Ovary (tissue), 9 donors: Measurements from ENCODE around the gene MAPKAPK2. TPM values are rescaled to one million over a fixed set of nuclear protein-coding genes. Genes with fewer than 3 reads are reported as not detected.
"Not testable (repeated sequence)": the region's sequence is repeated elsewhere in the genome, so short reads cannot be mapped to it uniquely, and the experiment has no call there.

Experiments
- DNase-seq, 5 donors: peaks; one replicate each; pipeline ENCODE4 v3.0.0-alpha.2; 2019 to 2020
- H3K27ac ChIP-seq, 2 donors: fragments of 200-600 bp; one replicate each; pipeline versions ENCODE4 v1.5.1 to v1.8.0; 2019 to 2022
- H3K27me3 ChIP-seq: fragments of 200-600 bp; one replicate; pipeline ENCODE4 v1.8.0; 2022
- H3K36me3 ChIP-seq: fragments of 200-600 bp; sonication (generic); one replicate; pipeline ENCODE4 v1.5.1; 2019
- H3K4me1 ChIP-seq: one replicate; pipeline ENCODE4 v1.8.1; 2013; ENCODE audit warnings: mild to moderate bottlenecking, moderate library complexity; ENCODE audit not compliant: insufficient read depth
- H3K4me3 ChIP-seq: fragments of 200-600 bp; sonication (generic); one replicate; pipeline ENCODE4 v1.5.1; 2017
- H3K9me3 ChIP-seq, 2 donors: fragments of 200-600 bp in 1 of 2; sonication (generic) in 1 of 2; one replicate each; pipeline versions ENCODE4 v1.5.1 to v1.8.1; 2013 to 2019; ENCODE audit warnings: mild to moderate bottlenecking in 1 of 2, moderate library complexity in 1 of 2
- CTCF ChIP-seq, 3 donors: fragments of 450-650 bp in 2 of 3; fragments of 200-600 bp in 1 of 3; IDR thresholded peaks; one replicate each; pipeline versions ENCODE4 v1.5.1 to v1.8.0; 2016 to 2022; ENCODE audit warnings: antibody characterized with exemption in 3 of 3, mild to moderate bottlenecking in 1 of 3
- EP300 ChIP-seq: sonication (generic); formaldehyde crosslinking; IDR thresholded peaks from one replicate; pipeline ENCODE4 v1.6.1; 2017; ENCODE audit warnings: antibody characterized with exemption
- POLR2A ChIP-seq: fragments of 450-650 bp; IDR thresholded peaks from one replicate; pipeline ENCODE4 v1.6.1; 2017; ENCODE audit warnings: antibody characterized with exemption, mild to moderate bottlenecking, moderate library complexity
- WGBS, 3 donors: extraction: QIAGEN DNeasy Blood & Tissue Kit in 1 of 3; methylation state at CpG; one replicate each; pipeline versions ENCODE4 v1.1.5 to v1.1.7; 2013 to 2017; 5-methylcytosine and 5-hydroxymethylcytosine counted together
- intact Hi-C, 4 donors: fragments of 100-400 bp; cut with DNase I; formaldehyde crosslinking; loops; one replicate each; pipeline versions ENCODE4 v1.11.0 to v1.15.1; 2022 to 2023
- polyA plus RNA-seq, 2 donors: library from polyadenylated mRNA; stranded (reverse); fragments of 200-250 nt in 1 of 2; fragments of 350-450 nt in 1 of 2; fragmentation: Illumina TruSeq in 1 of 2; extraction: RNeasy Lipid Tissue Mini Kit (QIAGEN cat#74804) in 1 of 2; gene quantifications; one replicate each; pipeline ENCODE4 v1.2.3, GENCODE V29; 2013 to 2014
- total RNA-seq, 7 donors: library from RNA; depleted of rRNA in 2 of 7; stranded (reverse); fragments of >200 nt in 2 of 7; fragmentation: NEBNext Ultra II Directional in 3 of 7; extraction: Animal tissue kit (Norgen Biotek cat#: 25700) in 3 of 7; gene quantifications; one replicate each; pipeline versions ENCODE4 v1.1.0 to v1.2.4, GENCODE V29; 2016 to 2023
- donor health status: DM: no; HTN: no; CAD: no; lungs with moderate emphysema.
- donor health status: DM: no; HTN: no; CAD: no.
- donor health status: Bipolar disorder and iron deficiency.
- donor health status: DM: yes; HTN: yes; CAD: no.
- donor health status: DM: no; HTN: no; CAD: no.
- donor health status: DM: yes; HTN: yes; CAD: no.

MAPKAPK2 gene
- total and polyA plus RNA-seq, 9 donors = 28.4 to 71.2 (median 64.7) TPM

- 7 to 17% (median 9%) methylated on average over 4 of the region's 4 CpGs for WGBS, 3 donors
- H3K27me3 ChIP-seq = no peaks in the 10 kb centered on the region
- no peak for DNase-seq
- H3K9me3 ChIP-seq = no peaks in the 10 kb centered on the region
- no peak for TF ChIP-seq EP300
- TF ChIP-seq CTCF (IDR thresholded peaks at IDR 0.05) = no peak
- no peak for TF ChIP-seq POLR2A
- peak overlapping the region in 1 of 2 donors; percentile 24 for H3K27ac ChIP-seq
- H3K4me3 ChIP-seq = peak overlapping the region; percentile 95
- peaks cover 1% of the 10 kb centered on the region for H3K4me1 ChIP-seq
- H3K36me3 ChIP-seq = no peaks in the 10 kb centered on the region
- intact Hi-C loops = loop anchor here in 1 of 4 donors (10.0 kb wide), 1 partner anchor 88 kb away; no protein-coding TSS in a partner anchor
These were observed 48.0 kb upstream of the MAPKAPK2 start for GRCh38 chr1:206636671-206637070.

DNA sequence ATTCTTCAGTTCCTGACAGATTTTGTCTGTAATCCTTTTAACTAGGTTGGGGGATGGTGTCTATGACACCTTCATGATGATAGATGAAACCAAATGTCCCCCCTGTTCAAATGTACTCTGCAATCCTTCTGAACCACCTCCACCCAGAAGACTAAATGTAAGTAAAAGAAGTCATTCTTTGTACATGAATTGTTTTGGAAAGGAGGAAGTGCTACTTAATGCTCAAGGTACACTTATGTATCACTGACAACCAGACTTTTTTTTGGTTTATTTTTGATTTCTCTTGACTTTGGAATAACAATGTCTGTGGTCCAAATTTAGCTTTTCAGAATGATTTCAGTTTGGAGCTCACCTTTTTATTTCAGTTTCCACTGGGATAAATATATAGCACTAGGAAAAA, 47.1 kb upstream of the MAPKAPK2 start:
- Histone ChIP-seq H3K9me3 (no peaks in the 10 kb centered on the region), H3K36me3 (no peaks in the 10 kb centered on the region), H3K4me3 (no peak overlapping the region), H3K4me1 (peaks cover 1% of the 10 kb centered on the region), H3K27me3 (no peaks in the 10 kb centered on the region), H3K27ac (no peak overlapping the region)
- TF ChIP-seq POLR2A (no peak), CTCF (IDR thresholded peaks at IDR 0.05) (no peak), EP300 (no peak)
- no peak for DNase-seq
- intact Hi-C loops = loop anchor here in 1 of 4 donors (10.0 kb wide), 1 partner anchor 87 kb away; no protein-coding TSS in a partner anchor

- WGBS, 3 donors = 83 to 92% (median 92%) methylated on average over 2 of the region's 2 CpGs
- H3K9me3 ChIP-seq, DNase-seq, H3K4me1 ChIP-seq, H3K36me3 ChIP-seq, H3K4me3 ChIP-seq, intact Hi-C loops, H3K27me3 ChIP-seq, H3K27ac ChIP-seq: not testable (repeated sequence)
These were observed 42.6 kb upstream of the MAPKAPK2 start for GRCh38 chr1:206642074-206642473.

DNA sequence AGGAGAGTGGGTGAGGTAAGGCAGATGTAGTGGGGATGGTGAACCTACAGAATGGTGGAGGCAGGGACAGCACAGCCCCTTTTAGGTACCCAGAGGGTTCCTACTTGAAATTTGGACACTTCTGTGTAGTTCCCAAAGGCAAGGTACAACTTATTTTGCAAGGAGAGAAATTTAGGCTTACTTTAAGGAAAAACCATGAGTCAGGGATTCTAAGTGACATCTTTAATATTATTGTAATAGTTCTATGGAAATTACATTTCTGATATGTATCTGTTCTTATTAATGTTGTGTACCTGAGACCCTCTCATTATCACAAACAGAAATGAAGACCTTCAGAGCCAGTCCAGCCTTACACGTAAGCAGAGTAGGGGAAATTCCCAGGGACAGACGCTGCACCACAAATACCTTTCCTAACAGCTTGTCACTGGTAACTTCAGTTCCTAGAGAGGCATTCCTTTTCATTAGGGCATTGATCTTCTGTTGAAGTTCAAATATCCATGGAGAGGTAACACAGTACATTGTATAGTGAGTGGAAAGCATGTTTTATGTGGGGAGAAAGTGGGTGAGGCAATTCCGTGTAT, 41.5 kb upstream of the MAPKAPK2 start:
- no peaks in the 10 kb centered on the region for H3K27me3 ChIP-seq
- H3K4me1 ChIP-seq = no peaks in the 10 kb centered on the region
- WGBS, 3 donors = 85 to 88% (median 86%) methylated on average over 3 of the region's 3 CpGs
- intact Hi-C loops = no loop called here
- TF ChIP-seq POLR2A (no peak), CTCF (IDR thresholded peaks at IDR 0.05) (no peak), EP300 (no peak)
- H3K9me3 ChIP-seq = no peaks in the 10 kb centered on the region
- H3K4me3 ChIP-seq = no peak overlapping the region
- no peaks in the 10 kb centered on the region for H3K36me3 ChIP-seq
- DNase-seq = no peak
- no peak overlapping the region for H3K27ac ChIP-seq

GRCh38 chr1:206646504-206646903, 38.2 kb upstream of the MAPKAPK2 start:
- H3K9me3 ChIP-seq = no peaks in the 10 kb centered on the region
- H3K4me3 ChIP-seq = no peak overlapping the region
- H3K27ac ChIP-seq = no peak overlapping the region
- DNase-seq = no peak
- H3K4me1 ChIP-seq = no peaks in the 10 kb centered on the region
- intact Hi-C loops = no loop called here
- no peaks in the 10 kb centered on the region for H3K36me3 ChIP-seq
- WGBS, 3 donors = 73 to 79% (median 74%) methylated on average over 1 of the region's 1 CpG
- no peak for TF ChIP-seq EP300
- TF ChIP-seq CTCF (IDR thresholded peaks at IDR 0.05) = no peak
- TF ChIP-seq POLR2A = no peak
- no peaks in the 10 kb centered on the region for H3K27me3 ChIP-seq
